GM12875 (cell line): Measurements from ENCODE around the gene NAIP.
"Not testable (repeated sequence)": the region's sequence is repeated elsewhere in the genome, so short reads cannot be mapped to it uniquely, and the experiment has no call there.

Experiments used
- H3K4me3 ChIP-seq: one replicate; pipeline ENCODE4 v1.5.1; 2011; ENCODE audit warnings: low read depth, low read length, control low read depth

Gene NAIP

DNA sequence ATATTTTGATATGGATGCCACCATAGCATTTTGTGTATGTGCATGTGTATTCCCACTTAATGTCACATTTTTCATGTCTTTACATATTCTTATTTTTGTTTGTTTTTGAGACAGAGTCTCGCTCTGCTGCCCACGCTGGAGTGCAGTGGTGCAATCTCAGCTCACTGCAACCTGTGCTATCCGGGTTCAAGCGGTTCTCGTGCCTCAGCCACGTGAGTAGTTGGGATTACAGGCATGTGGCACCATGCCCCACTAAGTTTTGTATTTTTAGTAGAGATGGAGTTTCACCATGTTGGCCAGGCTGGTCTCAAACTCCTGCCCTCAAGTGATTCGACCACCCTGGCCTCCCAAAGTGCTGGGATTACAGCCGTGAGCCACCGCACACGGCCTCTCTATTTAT is 72.1 kb downstream of the NAIP start:
- H3K4me3 ChIP-seq: not testable (repeated sequence)

DNA sequence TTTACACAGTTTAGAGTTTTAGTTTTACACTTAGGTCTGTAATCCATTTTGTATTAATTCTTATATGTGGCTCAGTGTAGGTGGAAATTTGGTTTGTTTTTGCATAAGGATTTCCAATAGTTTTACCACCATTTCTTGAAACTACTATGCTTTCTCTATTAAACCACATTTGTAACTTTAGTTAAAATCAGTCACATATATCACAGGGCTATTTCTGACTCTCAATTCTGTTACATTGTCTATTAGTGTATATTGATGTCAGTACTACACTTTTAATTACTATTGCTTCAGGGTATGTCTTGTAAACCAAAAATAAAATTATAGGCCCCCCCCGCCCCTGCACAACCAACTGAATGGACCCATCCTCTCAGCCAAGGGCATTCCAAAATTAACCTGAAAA is 92.6 kb downstream of the NAIP start:
- not testable (repeated sequence) for H3K4me3 ChIP-seq

DNA sequence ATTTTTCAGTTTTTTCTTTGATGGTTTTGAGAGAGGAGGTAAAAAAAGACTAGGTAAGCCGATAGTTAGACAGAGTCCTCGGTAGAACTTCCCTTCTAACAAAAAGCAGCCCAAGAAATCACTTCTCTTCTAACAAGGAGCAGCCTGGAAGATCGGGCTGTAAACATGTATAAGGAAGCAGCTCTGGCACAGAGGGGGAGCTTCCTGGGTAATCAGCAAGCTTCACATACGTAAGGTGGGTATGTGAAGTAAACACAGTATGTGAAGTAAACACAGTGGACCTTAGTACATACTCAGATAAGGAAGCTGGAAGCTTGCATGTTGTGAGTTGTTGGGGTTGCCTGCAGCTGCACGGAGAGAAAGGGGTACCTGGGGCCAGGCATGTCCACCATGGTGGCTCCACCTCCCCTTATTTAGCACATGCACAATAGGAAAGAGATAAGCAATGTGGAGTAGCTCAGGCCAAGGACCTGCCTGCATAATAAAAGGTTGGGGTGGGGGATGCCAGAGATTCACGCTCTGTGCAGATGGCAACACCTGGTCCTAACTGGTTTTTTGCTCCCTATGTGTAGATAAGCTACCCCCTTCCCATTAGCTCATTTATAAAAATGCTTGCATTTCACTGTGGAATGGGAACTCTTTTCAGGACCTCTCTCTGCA is 93.3 kb downstream of the NAIP start:
- not testable (repeated sequence) for H3K4me3 ChIP-seq

DNA sequence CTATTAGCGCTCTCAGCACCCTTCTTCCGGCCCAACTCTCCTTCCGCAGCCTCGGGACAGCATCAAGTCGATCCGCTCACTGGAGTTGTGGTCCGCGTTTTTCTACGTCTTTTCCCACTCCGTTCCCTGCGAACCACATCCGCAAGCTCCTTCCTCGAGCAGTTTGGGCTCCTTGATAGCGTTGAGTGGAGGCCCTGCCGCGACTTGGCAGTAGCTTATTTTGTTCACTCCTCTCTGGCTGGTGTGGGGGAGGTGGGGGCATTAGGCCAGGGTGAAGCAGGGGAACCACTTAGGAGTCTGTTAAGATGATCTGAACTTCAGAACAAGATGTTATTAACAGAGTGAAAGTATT is 100.0 kb downstream of the NAIP start:
- H3K4me3 ChIP-seq: not testable (repeated sequence)
